Left cardiac atrium (tissue), 4 donors: ENCODE measurements around the gene MID2. TPM values are rescaled to one million over a fixed set of nuclear protein-coding genes. Genes with fewer than 3 reads are reported as not detected.
A peak's percentile ranks its signal among the peaks of the same experiment; 100 is the strongest.
"Not testable (repeated sequence)": the region's sequence is repeated elsewhere in the genome, so short reads cannot be mapped to it uniquely, and the experiment has no call there.

Source experiments
- ATAC-seq, 2 donors: fragments of 200-7000 bp; cut with Tn5 transposase; one replicate each; pipeline ENCODE4 v1.9.1; 2020; ENCODE audit warnings: mild to moderate bottlenecking in 2 of 2, moderate library complexity in 2 of 2
- DNase-seq: peaks from one replicate; pipeline ENCODE4 v3.0.0-alpha.2; 2020
- intact Hi-C, 2 donors: fragments of 100-400 bp; cut with DNase I; formaldehyde crosslinking; loops; one replicate each; pipeline versions ENCODE4 v1.14.1 to v1.15.1; 2022 to 2023
- long read RNA-seq: library from polyadenylated mRNA; unstranded; transcript quantifications from one replicate; pipeline ENCODE4 v2.0.0, GENCODE V29; 2021
- total RNA-seq, 2 donors: library from RNA; stranded (reverse); fragmentation: NEBNext Ultra II Directional; extraction: Animal tissue kit (Norgen Biotek cat#: 25700); gene quantifications; one replicate each; pipeline ENCODE4 v1.2.1, GENCODE V29; 2021
- donor health status: DM: no; HTN: yes; CAD: no.
- donor health status: DM: no; HTN: yes; CAD: no; lungs with severe emphysema.
- donor health status: DM: yes; HTN: yes; CAD: no.
- donor health status: Dilated cardiomyopathy.

Gene MID2
- 1 to 10 TPM; 7.5 to 8.5 TPM for total RNA-seq
- long read RNA-seq, partial matches to known transcripts: 0 of 1 reads
- long read RNA-seq, other reads (novel, unspliced or antisense): 1 of 1 reads

- DNase-seq (peak; percentile 50), ATAC-seq (peak; percentile 51 to 58)
- intact Hi-C loops: no loop called here
Observed at GRCh38 chrX:107825698-107826237, at the start of gene MID2. Gene MID2 (plus strand): TSS chrX:107825866. CDS start chrX:107826427, 561 bp downstream.

GRCh38 chrX:107776649-107777535 lies 48.8 kb upstream of the MID2 start:
- intact Hi-C loops: loop anchor here (2.0 to 5.0 kb wide), 3 partner anchors 60 to 118 kb away; no protein-coding TSS in a partner anchor

GRCh38 chrX:107777536-107777832 lies 48.2 kb upstream of the MID2 start, which contains the start of gene NCBP2L:
Gene NCBP2L (plus strand): TSS chrX:107777733. CDS start chrX:107794221, 16,488 bp downstream.
- ATAC-seq: no peak
- DNase-seq: no peak
- intact Hi-C loops: loop anchor here (2.0 to 5.0 kb wide), 3 partner anchors 60 to 119 kb away; no protein-coding TSS in a partner anchor

More at GRCh38 chrX:107776649-107777535, 48.8 kb upstream of the MID2 start:
- DNase-seq (peak; percentile 85), ATAC-seq (peak; percentile 77 to 81)

- DNase-seq: no peak
- intact Hi-C loops: no loop called here
- ATAC-seq: no peak
Observed at GRCh38 chrX:107780525-107780924, 45.1 kb upstream of the MID2 start.

GRCh38 chrX:107787827-107788226 lies 37.8 kb upstream of the MID2 start:
- no peak for DNase-seq
- no peak for ATAC-seq
- intact Hi-C loops: no loop called here

- ATAC-seq (no peak), DNase-seq (no peak)
- intact Hi-C loops: no loop called here
Observed at GRCh38 chrX:107804427-107804826, 21.2 kb upstream of the MID2 start.

- intact Hi-C loops: no loop called here
- DNase-seq (no peak), ATAC-seq (no peak)
Observed at GRCh38 chrX:107805179-107805578, 20.5 kb upstream of the MID2 start.

GRCh38 chrX:107810053-107810452 lies 15.6 kb upstream of the MID2 start:
- ATAC-seq, intact Hi-C loops, DNase-seq: not testable (repeated sequence)

GRCh38 chrX:107818900-107819521 lies 6.7 kb upstream of the MID2 start:
- DNase-seq (no peak), ATAC-seq (no peak)
- intact Hi-C loops: no loop called here

GRCh38 chrX:107823042-107823441 lies 2.6 kb upstream of the MID2 start:
- ATAC-seq (no peak), DNase-seq (no peak)
- intact Hi-C loops: no loop called here

- intact Hi-C loops: no loop called here
- ATAC-seq (no peak), DNase-seq (no peak)
Observed at GRCh38 chrX:107823456-107823855, 2.2 kb upstream of the MID2 start.

GRCh38 chrX:107826238-107827029 lies 768 bp downstream of the MID2 start:
- DNase-seq: peak; percentile 35
- intact Hi-C loops: no loop called here
- peak; percentile 67 to 82 for ATAC-seq

- no peak for DNase-seq
- intact Hi-C loops: no loop called here
- peak in 1 of 2 donors; percentile 42 for ATAC-seq
Observed at GRCh38 chrX:107827030-107827831, 1.6 kb downstream of the MID2 start.

- intact Hi-C loops: no loop called here
- ATAC-seq (no peak), DNase-seq (no peak)
Observed at GRCh38 chrX:107827852-107828251, 2.2 kb downstream of the MID2 start.

GRCh38 chrX:107829878-107830277 lies 4.2 kb downstream of the MID2 start:
- intact Hi-C loops: no loop called here
- DNase-seq: no peak
- ATAC-seq: no peak

GRCh38 chrX:107831071-107831730 lies 5.5 kb downstream of the MID2 start:
- DNase-seq: no peak
- intact Hi-C loops: no loop called here
- no peak for ATAC-seq

GRCh38 chrX:107834275-107835201 lies 8.9 kb downstream of the MID2 start:
- ATAC-seq (no peak), DNase-seq (no peak)
- intact Hi-C loops: no loop called here
